ENCODE measurements around the gene OSBPL8. TPM values are rescaled to one million over a fixed set of nuclear protein-coding genes. Genes with fewer than 3 reads are reported as not detected.

OSBPL8 gene
- total RNA-seq, result 100 to 1,000 TPM in 2 of 4 donors, 10 to 100 TPM in 2; 83.6 to 131 (median 97.4) TPM

GRCh38 chr12:76559400-76560085, at the start of gene OSBPL8:
Gene OSBPL8, minus strand, starts transcription at chr12:76559771. Its CDS starts 72,220 bp downstream, at chr12:76487551.
- TF ChIP-seq, protein P1, sequence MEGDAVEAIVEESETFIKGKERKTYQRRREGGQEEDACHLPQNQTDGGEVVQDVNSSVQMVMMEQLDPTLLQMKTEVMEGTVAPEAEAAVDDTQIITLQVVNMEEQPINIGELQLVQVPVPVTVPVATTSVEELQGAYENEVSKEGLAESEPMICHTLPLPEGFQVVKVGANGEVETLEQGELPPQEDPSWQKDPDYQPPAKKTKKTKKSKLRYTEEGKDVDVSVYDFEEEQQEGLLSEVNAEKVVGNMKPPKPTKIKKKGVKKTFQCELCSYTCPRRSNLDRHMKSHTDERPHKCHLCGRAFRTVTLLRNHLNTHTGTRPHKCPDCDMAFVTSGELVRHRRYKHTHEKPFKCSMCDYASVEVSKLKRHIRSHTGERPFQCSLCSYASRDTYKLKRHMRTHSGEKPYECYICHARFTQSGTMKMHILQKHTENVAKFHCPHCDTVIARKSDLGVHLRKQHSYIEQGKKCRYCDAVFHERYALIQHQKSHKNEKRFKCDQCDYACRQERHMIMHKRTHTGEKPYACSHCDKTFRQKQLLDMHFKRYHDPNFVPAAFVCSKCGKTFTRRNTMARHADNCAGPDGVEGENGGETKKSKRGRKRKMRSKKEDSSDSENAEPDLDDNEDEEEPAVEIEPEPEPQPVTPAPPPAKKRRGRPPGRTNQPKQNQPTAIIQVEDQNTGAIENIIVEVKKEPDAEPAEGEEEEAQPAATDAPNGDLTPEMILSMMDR (IDR thresholded peaks at IDR 0.05; ENCODE audit: low read depth), result no peak

GRCh38 chr12:76608070-76608469, 48.5 kb upstream of the OSBPL8 start:
- TF ChIP-seq, protein P1 (IDR thresholded peaks at IDR 0.05; ENCODE audit: low read depth), result no peak

GRCh38 chr12:76595056-76595455, 35.5 kb upstream of the OSBPL8 start:
- TF ChIP-seq, protein P1 (IDR thresholded peaks at IDR 0.05; ENCODE audit: low read depth), result no peak

GRCh38 chr12:76591476-76591875, 31.9 kb upstream of the OSBPL8 start:
- TF ChIP-seq, protein P1 (IDR thresholded peaks at IDR 0.05; ENCODE audit: low read depth), result no peak

DNA sequence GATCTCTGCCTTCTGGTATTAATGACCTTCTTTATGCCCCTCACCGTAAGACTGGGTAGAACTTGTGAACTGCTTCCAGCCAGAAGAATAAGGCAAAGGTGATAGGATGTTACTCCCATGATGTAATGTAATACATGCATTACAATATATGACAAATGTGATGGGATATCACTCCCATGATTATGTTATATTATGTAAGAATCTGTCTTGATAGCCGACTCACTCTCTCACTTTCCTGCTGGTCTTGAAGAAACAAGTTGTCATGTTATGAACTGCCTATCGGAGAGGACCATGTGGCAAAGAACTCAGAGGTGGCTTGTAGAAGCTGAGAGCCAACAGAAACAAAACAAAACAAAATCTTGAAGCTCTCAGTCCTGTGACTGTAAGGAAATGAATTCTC, 30.6 kb upstream of the OSBPL8 start:
- TF ChIP-seq, protein P1 (IDR thresholded peaks at IDR 0.05; ENCODE audit: low read depth), result no peak

DNA sequence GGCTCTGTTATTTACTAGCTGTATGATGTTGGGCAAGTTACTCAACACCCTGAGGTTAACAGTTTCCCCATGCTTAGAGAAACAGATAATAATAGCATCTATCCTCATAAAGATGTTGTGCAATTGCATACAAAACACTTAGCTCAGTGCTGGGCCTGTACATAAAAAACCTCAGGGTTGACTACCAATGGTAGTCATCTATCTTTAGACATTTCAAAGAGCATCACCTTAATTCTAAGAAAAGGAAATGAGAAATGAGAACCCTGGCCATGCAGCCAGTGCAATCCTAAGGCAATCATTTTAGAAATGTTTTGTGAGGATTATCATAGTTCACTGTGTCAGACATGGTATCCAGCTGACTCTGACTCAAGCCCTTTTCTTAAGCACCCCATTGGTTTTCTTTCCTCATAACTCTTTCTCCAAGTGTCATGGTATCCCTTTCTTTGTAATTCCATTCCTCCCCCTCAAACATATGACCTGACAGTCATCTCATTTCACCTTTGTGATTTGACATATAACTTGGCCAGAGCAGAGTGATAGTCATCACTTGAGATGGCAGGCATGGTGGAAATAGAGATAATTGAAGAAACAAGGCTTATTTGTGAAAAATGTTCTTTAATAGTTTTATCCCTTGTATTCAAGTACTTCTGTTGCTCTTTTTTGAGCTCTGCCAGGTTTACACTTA, 29.5 kb upstream of the OSBPL8 start:
- TF ChIP-seq, protein P1 (IDR thresholded peaks at IDR 0.05; ENCODE audit: low read depth), result no peak

GRCh38 chr12:76587428-76588178, 28.0 kb upstream of the OSBPL8 start:
- TF ChIP-seq, protein P1 (IDR thresholded peaks at IDR 0.05; ENCODE audit: low read depth), result no peak

All from subcutaneous adipose tissue (tissue), 4 donors.